GM13977 (cell line): ENCODE data around the gene AGXT.

Experiments used
- DNase-seq: peaks from one replicate; pipeline ENCODE4 v3.0.0; 2012; ENCODE audit warnings: low spot score
- CTCF ChIP-seq: IDR thresholded peaks from 2 replicates; pipeline ENCODE4 v1.5.1; 2012; ENCODE audit warnings: mild to moderate bottlenecking, control low read depth; ENCODE audit not compliant: insufficient read depth; ENCODE audit errors: extremely low read depth, missing control alignments
- in situ Hi-C: fragments of 300-500 bp; cut with MboI; formaldehyde crosslinking; loops from one replicate; pipeline ENCODE4 v1.12.0; 2022; ENCODE audit warnings: low sequenced_read_pairs, low pct_unique_long_range_greater_than_20kb, mixed read lengths, inconsistent platforms; ENCODE audit not compliant: unreplicated experiment

The AGXT gene

DNA sequence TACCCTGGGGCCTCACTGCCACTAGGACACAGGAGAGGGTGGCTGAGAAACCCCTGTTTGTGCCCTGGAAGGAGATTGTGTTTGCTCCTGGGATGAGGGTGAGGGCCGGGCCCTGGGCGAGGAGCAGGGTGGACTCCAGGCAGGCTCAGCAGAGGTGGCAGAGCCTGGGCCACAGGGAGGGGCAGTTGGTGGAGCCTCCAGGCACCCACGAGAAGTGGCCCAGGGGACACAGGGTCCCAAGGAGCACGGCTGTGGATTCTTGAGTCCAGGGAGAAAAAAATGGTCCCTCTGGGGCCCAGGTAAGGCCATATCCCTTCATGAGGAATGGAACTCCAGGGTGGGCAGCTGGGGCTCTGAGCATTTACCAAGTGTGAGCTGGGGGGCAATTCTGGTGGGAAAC, 19.0 kb downstream of the AGXT start:
- in situ Hi-C loops, result no loop called here
- no peak for DNase-seq
- no peak for TF ChIP-seq CTCF

DNA sequence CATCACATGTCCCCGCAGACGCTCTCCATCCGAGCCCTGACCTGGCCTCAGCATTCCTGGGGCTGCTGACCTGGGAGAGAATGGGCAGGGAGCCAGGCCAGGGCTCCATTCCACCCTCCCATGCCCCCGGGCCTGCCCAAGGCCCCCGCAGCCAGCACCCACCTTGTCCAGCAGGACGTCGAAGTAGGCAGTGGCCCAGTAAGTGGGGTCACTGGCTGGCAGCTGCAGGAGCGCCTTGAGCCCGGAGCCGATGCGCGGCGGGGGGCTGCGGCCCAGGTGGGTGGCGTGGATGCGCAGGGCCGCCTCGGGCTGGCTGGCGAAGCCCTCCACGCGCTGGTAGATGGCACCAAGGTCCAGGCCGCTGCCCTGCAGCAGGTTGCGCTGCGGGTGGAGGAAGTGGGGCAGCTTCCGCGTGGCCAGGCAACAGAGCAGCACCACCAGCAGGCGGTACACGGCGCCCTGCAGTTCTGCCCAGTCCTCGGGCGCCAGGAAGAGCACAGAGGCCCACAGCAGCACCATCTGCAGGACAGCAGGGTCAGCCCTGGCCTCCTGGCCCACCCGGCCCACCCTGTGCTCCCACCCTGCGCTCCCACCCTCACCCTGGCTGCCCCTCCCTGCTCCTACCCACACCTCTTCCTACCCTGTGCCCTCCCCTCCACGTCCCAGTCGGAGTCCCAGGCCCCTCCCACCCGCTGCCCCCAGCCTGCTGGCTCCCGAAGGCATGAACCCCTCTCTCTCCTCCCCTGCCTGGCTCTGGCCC, 19.7 kb downstream of the AGXT start:
- no peak for TF ChIP-seq CTCF
- in situ Hi-C loops, result no loop called here

DNA sequence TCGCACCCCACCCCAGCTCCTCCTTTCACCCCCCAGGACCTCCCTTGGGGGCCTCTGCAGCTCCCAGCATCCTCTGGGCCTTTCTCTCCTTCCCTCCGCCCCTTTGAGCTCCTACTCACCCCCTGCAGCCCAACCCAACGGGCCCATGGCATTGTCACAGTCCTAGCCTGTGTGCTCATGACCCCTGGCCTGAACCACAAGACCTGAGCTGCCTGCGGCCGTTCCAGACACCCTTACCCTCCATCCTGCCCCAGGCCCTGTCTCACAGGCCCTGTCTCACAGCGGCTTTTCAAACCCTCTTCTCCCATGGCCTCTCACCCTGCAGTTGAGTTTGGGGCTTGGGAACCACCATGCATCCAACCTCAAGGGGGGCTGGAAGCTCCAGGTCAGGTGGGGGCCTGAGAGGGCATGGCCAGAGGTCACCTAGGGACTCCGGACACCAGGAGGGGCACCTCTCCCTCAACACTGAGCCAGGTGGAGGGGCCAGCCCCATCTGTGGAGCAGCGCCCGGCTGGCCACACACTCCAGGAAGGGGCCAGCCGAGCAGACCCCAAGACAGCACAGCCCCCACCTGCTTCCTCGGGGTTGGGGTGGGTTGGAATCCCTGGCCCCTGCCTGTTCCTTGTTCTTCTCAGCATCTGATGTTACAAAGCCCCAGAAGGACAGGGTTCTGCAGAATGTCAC, 20.4 kb downstream of the AGXT start:
- TF ChIP-seq CTCF, result no peak
- DNase-seq, result no peak
- in situ Hi-C loops, result no loop called here

More for the DNA sequence above, 19.7 kb downstream of the AGXT start:
- DNase-seq, result no peak

GRCh38 chr2:240889601-240890560, 21.3 kb downstream of the AGXT start:
- TF ChIP-seq CTCF, result no peak
- in situ Hi-C loops, result no loop called here

DNA sequence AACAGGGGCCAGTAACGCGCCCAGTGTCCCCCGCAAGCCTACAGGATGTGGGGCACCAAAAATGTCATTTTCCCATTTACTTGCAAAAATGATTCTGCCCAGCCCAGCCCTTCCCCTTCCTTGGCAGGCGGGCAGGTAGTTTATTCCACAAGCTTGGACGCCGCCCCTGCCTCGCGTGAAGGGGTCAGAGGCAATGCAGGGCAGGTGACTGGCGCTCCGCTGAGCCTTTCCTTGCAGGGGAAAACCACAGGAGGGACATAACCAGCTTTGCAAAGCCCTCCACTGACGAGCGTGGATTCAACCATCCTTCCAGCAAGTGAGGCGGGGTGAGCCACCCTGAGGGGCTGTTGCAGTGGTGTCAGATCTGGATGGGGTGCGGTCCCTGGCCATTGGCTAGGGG, 22.1 kb downstream of the AGXT start:
- no peak for DNase-seq
- in situ Hi-C loops, result no loop called here
- no peak for TF ChIP-seq CTCF

More at GRCh38 chr2:240889601-240890560, 21.3 kb downstream of the AGXT start:
- DNase-seq, result no peak
